Smooth muscle cell (in vitro differentiated cells): Measurements from ENCODE around the gene ENDOV. TPM values are rescaled to one million over a fixed set of nuclear protein-coding genes. Genes with fewer than 3 reads are reported as not detected.

Source experiments
- DNase-seq: peaks from one replicate; lab custom pipeline; 2025; ENCODE audit not compliant: unreplicated experiment; lab: John Stamatoyannopoulos, UW
- H2AFZ ChIP-seq: fragments of 200-600 bp; sonication (generic); 2 replicates; pipeline ENCODE4 v1.6.0; 2016; ENCODE audit warnings: antibody characterized with exemption, low read depth, mild to moderate bottlenecking
- H3F3A ChIP-seq: fragments of 200-600 bp; sonication (generic); 2 replicates; pipeline ENCODE4 v1.6.0; 2017; ENCODE audit warnings: antibody characterized with exemption, low read depth
- H3K27ac ChIP-seq: fragments of 200-600 bp; sonication (generic); 2 replicates; pipeline ENCODE4 v1.5.1; 2016; ENCODE audit warnings: low read depth, mild to moderate bottlenecking
- H3K27me3 ChIP-seq: fragments of 200-600 bp; sonication (generic); 2 replicates; pipeline ENCODE4 v1.6.1; 2016; ENCODE audit warnings: low read depth, mild to moderate bottlenecking
- H3K36me3 ChIP-seq: fragments of 200-600 bp; sonication (generic); 2 replicates; pipeline ENCODE4 v1.5.1; 2016; ENCODE audit warnings: low read depth
- H3K4me1 ChIP-seq: fragments of 200-600 bp; sonication (generic); 2 replicates; pipeline ENCODE4 v1.5.1; 2016; ENCODE audit warnings: low read depth
- H3K4me2 ChIP-seq: fragments of 200-600 bp; sonication (generic); 2 replicates; pipeline ENCODE4 v1.6.0; 2016; ENCODE audit warnings: mild to moderate bottlenecking
- H3K4me3 ChIP-seq: fragments of 200-600 bp; sonication (generic); 2 replicates; pipeline ENCODE4 v1.5.1; 2016; ENCODE audit warnings: mild to moderate bottlenecking
- H3K79me2 ChIP-seq: fragments of 200-600 bp; sonication (generic); 2 replicates; pipeline ENCODE4 v1.6.0; 2016; ENCODE audit warnings: low read depth, mild to moderate bottlenecking
- H3K9ac ChIP-seq: fragments of 200-600 bp; sonication (generic); 2 replicates; pipeline ENCODE4 v1.6.0; 2016; ENCODE audit warnings: low read depth
- H3K9me3 ChIP-seq: fragments of 200-600 bp; sonication (generic); replicated peaks from 2 replicates; pipeline ENCODE4 v1.5.1; 2016; ENCODE audit warnings: low read depth
- H4K20me1 ChIP-seq: fragments of 200-600 bp; sonication (generic); 2 replicates; pipeline ENCODE4 v1.6.0; 2016; ENCODE audit warnings: low read depth
- WGBS: methylation state at CpG from one replicate; pipeline ENCODE4 v1.1.7; 2016; ENCODE audit warnings: low lambda C conversion rate; 5-methylcytosine and 5-hydroxymethylcytosine counted together
- polyA plus RNA-seq: library from polyadenylated mRNA; unstranded; fragments of >200 nt; fragmentation: Nextera tagmentation; extraction: Ambion mirVana; gene quantifications from 2 replicates; pipeline ENCODE4 v1.2.1, GENCODE V29; 2016
- total RNA-seq: library from RNA; depleted of rRNA; stranded (reverse); fragments of >200 nt; gene quantifications from 2 replicates; pipeline ENCODE4 v1.2.3, GENCODE V29; 2014
- TF ChIP-seq, protein P1 (sequence below): fragments of 200-600 bp; sonication (generic); IDR thresholded peaks from 2 replicates; pipeline ENCODE4 v1.5.1; 2017; ENCODE audit warnings: borderline replicate concordance, mild to moderate bottlenecking, antibody characterized with exemption; ENCODE audit not compliant: insufficient read depth, poor library complexity, severe bottlenecking

ENDOV gene
- total and polyA plus RNA-seq, 2 experiments from 2014 or later = 31.6 to 59.7 TPM

DNA sequence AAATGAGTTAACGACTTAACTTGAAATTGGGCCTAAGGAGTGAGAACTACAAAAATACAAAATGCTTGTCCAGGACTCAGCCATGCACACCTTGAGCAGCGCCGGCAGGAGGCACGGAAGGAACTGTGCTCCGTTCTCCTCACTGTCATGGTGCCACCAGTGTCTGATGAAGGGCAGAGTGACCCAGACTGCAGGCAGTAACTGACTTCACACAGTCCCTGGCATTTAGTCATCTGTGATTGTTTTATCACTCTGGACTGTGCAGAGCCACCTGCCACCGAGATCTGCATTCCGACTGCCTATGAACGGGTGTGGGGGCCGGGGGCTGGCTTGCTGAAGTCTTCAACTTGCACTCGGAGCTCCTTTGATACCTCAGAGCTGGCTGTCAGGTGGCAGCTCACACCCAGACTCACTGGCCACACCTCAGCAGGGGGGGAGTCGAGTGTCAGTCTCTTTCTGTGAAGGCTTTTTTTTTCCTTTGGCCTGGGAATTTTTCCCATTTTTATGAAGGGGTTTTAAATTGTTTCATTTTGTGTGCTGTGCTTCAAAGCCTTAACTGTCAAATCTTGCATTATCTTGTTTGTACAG, 20.2 kb upstream of the ENDOV start:
- H3K36me3 ChIP-seq = peaks cover 4% of the 10 kb centered on the region
- no peaks in the 10 kb centered on the region for H4K20me1 ChIP-seq
- no peak overlapping the region for H2AFZ ChIP-seq
- H3F3A ChIP-seq = no peaks in the 10 kb centered on the region
- no peak overlapping the region for H3K9ac ChIP-seq
- 88% methylated on average over 11 of the region's 11 CpGs for WGBS
- H3K4me1 ChIP-seq = no peaks in the 10 kb centered on the region
- H3K9me3 ChIP-seq = no peaks in the 10 kb centered on the region
- no peak overlapping the region for H3K4me2 ChIP-seq
- no peak overlapping the region for H3K27ac ChIP-seq
- DNase-seq = no peak
- H3K4me3 ChIP-seq = no peak overlapping the region
- no peaks in the 10 kb centered on the region for H3K79me2 ChIP-seq
- no peaks in the 10 kb centered on the region for H3K27me3 ChIP-seq
- TF ChIP-seq, protein P1, sequence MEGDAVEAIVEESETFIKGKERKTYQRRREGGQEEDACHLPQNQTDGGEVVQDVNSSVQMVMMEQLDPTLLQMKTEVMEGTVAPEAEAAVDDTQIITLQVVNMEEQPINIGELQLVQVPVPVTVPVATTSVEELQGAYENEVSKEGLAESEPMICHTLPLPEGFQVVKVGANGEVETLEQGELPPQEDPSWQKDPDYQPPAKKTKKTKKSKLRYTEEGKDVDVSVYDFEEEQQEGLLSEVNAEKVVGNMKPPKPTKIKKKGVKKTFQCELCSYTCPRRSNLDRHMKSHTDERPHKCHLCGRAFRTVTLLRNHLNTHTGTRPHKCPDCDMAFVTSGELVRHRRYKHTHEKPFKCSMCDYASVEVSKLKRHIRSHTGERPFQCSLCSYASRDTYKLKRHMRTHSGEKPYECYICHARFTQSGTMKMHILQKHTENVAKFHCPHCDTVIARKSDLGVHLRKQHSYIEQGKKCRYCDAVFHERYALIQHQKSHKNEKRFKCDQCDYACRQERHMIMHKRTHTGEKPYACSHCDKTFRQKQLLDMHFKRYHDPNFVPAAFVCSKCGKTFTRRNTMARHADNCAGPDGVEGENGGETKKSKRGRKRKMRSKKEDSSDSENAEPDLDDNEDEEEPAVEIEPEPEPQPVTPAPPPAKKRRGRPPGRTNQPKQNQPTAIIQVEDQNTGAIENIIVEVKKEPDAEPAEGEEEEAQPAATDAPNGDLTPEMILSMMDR = no peak

DNA sequence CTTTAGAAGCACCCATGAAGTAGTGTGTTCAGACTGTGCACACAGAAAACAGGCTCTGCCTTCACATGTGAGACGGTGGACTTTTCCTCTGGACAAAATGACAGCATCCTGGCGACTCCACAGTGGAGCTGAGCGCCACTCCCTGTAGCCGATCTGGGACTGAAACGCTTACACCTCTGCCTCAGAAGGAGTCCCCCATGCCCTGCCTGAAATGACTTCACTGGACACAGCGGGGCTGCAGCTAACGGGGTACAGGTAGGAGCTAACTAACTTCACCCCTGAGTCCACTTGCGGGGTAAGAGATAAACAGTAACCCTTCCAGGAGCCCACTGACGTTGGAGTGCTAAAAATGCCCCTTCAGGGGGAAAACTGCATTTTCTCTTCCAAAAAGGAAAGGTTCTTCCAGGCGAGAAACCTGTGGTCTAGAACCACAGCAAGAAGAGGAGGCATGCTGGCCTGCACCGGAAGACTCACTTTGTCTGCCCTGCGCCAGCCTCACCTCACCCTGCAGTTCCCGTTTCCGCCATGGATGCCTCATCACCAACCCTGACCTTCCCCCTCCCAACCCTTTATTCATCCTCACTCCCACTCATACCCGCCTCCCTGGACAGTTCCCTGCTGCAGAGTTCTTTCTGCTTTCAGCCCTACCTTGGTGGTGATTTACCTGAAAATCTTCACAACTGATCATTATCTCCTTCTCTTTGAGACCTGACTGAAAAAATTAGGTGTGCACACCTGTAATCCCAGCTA, 19.4 kb upstream of the ENDOV start:
- WGBS = 89% methylated on average over 15 of the region's 15 CpGs
- no peak overlapping the region for H3K9ac ChIP-seq
- H4K20me1 ChIP-seq = no peaks in the 10 kb centered on the region
- H3K27me3 ChIP-seq = no peaks in the 10 kb centered on the region
- H3K36me3 ChIP-seq = peaks cover 4% of the 10 kb centered on the region
- no peaks in the 10 kb centered on the region for H3F3A ChIP-seq
- no peak for DNase-seq
- H3K27ac ChIP-seq = no peak overlapping the region
- TF ChIP-seq, protein P1 = no peak
- no peak overlapping the region for H2AFZ ChIP-seq
- no peak overlapping the region for H3K4me3 ChIP-seq
- no peaks in the 10 kb centered on the region for H3K79me2 ChIP-seq
- no peaks in the 10 kb centered on the region for H3K4me1 ChIP-seq
- no peak overlapping the region for H3K4me2 ChIP-seq
- no peaks in the 10 kb centered on the region for H3K9me3 ChIP-seq

DNA sequence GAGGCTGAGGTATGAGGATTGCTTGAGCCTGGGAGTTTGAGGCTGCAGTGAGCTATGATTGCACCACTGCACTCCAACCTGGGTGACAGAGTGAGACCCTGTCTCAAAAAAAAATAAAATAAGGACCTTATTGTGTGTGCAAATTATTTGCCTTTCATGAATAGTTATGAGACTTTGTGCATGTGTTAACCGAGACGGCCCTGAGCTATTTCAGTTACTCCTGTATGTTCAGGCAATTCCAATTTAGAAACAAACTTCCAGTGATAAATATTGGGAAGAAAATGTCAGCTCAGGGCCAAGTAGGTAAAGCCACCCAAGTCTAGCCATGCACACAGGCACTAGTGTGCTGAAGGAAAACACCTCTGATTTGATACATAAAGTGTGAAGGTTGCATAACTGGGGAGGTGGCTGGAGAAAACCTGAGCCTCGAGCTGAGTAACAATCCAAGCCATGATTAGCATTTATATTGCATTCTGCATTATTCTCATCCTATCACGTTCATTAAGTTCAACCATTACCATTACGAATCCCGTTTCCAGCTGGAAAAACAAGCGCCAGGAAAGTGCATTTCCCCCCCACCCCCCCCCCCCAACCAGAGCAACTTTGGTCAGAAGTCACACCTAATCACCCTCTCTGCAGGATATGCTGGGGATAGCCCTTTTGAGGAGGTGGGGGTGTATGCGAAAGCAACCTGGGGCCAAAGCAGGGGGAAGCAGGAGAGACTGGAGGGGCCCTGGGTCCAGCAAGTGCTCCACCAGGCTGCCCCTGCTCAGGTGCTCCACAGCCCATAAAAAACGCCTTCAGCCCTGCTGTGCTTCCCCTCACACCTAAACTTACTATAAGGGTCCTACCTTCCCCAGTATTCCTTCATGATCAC, 18.6 kb upstream of the ENDOV start:
- Histone ChIP-seq H3K79me2 (no peaks in the 10 kb centered on the region), H3K4me1 (no peaks in the 10 kb centered on the region), H3K9ac (no peak overlapping the region), H3K36me3 (peaks cover 4% of the 10 kb centered on the region), H3K27me3 (no peaks in the 10 kb centered on the region), H3K27ac (no peak overlapping the region), H3K9me3 (no peaks in the 10 kb centered on the region), H3K4me3 (no peak overlapping the region), H3F3A (no peaks in the 10 kb centered on the region), H3K4me2 (no peak overlapping the region), H2AFZ (no peak overlapping the region), H4K20me1 (no peaks in the 10 kb centered on the region)
- 85% methylated on average over 9 of the region's 9 CpGs for WGBS
- DNase-seq = no peak
- TF ChIP-seq, protein P1 = no peak
